Neutrophil (primary cell): Measurements from ENCODE around the gene MEGF6.
A peak's percentile ranks its signal among the peaks of the same experiment; 100 is the strongest.

ENCODE experiments used
- H3K27ac ChIP-seq: fragments of 200-600 bp; sonication (generic); 2 replicates; pipeline ENCODE4 v1.5.1; 2016; ENCODE audit warnings: mild to moderate bottlenecking, moderate library complexity
- H3K27me3 ChIP-seq: fragments of 200-600 bp; sonication (generic); 2 replicates; pipeline ENCODE4 v1.6.0; 2016; ENCODE audit warnings: mild to moderate bottlenecking
- H3K36me3 ChIP-seq: fragments of 200-600 bp; sonication (generic); 2 replicates; pipeline ENCODE4 v1.5.1; 2017
- H3K4me1 ChIP-seq, 2 experiments: fragments of 200-600 bp in 1 of 2; sonication (generic) in 1 of 2; 1 replicate in 1 of 2; 2 replicates in 1 of 2; pipeline versions ENCODE4 v1.5.1 to v1.6.1; 2013 to 2016; ENCODE audit warnings: low read depth in 1 of 2, low read length in 1 of 2, mild to moderate bottlenecking in 1 of 2, moderate library complexity in 1 of 2; ENCODE audit not compliant: control insufficient read depth in 1 of 2, insufficient read depth in 1 of 2
- H3K4me3 ChIP-seq, 2 experiments: fragments of 200-600 bp in 1 of 2; sonication (generic) in 1 of 2; 1 replicate in 1 of 2; 2 replicates in 1 of 2; pipeline ENCODE4 v1.5.1; 2013 to 2016; ENCODE audit warnings: low read depth in 1 of 2, low read length in 1 of 2, mild to moderate bottlenecking in 1 of 2, moderate library complexity in 1 of 2
- H3K9me3 ChIP-seq: fragments of 200-600 bp; sonication (generic); 2 replicates; pipeline ENCODE4 v1.5.1; 2016
- CTCF ChIP-seq: fragments of 200-600 bp; sonication (generic); IDR thresholded peaks from 2 replicates; pipeline ENCODE4 v1.5.1; 2016; ENCODE audit warnings: antibody characterized with exemption

Gene MEGF6

GRCh38 chr1:3620708-3621107 is 9.4 kb upstream of the MEGF6 start:
- Histone ChIP-seq H3K36me3 (peaks cover 9% of the 10 kb centered on the region), H3K27me3 (peaks cover 2% of the 10 kb centered on the region), H3K4me3 (no peak overlapping the region), H3K27ac (no peak overlapping the region), H3K9me3 (no peaks in the 10 kb centered on the region), H3K4me1 (peaks cover 37 to 39% of the 10 kb centered on the region in 2 experiments)
- TF ChIP-seq CTCF: no peak

DNA sequence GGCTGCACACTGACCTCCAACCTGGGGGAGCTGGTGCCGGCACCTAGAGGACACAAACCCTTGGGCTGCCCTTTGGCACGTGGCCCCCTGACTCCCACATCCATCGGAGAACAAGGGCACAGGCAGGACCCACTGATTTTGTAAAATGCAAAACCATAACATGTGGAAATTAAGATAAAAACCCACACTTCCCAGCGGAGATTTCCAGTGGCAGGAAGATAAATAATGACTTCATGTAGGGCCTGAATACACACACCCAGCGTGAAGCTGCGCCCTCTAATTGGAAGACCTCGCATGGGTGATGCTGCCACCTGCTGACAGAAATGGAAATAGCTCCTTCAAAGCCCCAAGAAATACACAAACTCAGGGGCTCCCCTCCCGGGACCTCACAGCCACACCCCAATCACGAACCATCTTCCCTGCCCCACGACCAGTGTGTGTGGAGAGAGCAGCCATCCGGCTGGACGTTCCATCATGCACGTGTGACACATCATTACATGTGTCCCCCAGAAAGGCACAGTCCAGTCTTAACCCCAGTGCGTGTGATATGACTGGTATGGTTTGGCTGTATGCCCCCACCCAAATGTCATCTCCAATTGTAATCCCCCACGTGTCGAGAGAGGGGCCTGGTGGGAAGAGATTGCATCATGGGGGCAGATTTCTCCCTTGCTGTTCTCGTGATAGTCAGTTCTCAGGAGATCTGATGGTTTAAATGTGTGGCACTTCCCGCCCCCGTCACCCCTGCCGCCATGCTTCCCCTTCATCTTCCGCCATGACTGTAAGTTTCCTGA is 7.8 kb upstream of the MEGF6 start:
- no peaks in the 10 kb centered on the region for H3K9me3 ChIP-seq
- peaks cover 31 to 33% of the 10 kb centered on the region in 2 experiments for H3K4me1 ChIP-seq
- peaks cover 8% of the 10 kb centered on the region for H3K27me3 ChIP-seq
- peaks cover 9% of the 10 kb centered on the region for H3K36me3 ChIP-seq
- no peak overlapping the region for H3K4me3 ChIP-seq
- TF ChIP-seq CTCF: peak; percentile 81
- no peak overlapping the region for H3K27ac ChIP-seq

- Histone ChIP-seq H3K4me3 (no peak overlapping the region), H3K27me3 (peaks cover 13% of the 10 kb centered on the region), H3K27ac (no peak overlapping the region), H3K4me1 (peaks cover 25 to 27% of the 10 kb centered on the region in 2 experiments), H3K9me3 (no peaks in the 10 kb centered on the region), H3K36me3 (peaks cover 9% of the 10 kb centered on the region)
- TF ChIP-seq CTCF: no peak
These were observed 7.2 kb upstream of the MEGF6 start for GRCh38 chr1:3618531-3618880.

- H3K4me1 ChIP-seq: peaks cover 19 to 21% of the 10 kb centered on the region in 2 experiments
- H3K36me3 ChIP-seq: peaks cover 9% of the 10 kb centered on the region
- H3K27me3 ChIP-seq: peaks cover 20% of the 10 kb centered on the region
- H3K9me3 ChIP-seq: no peaks in the 10 kb centered on the region
- TF ChIP-seq CTCF: no peak
- no peak overlapping the region for H3K4me3 ChIP-seq
- no peak overlapping the region for H3K27ac ChIP-seq
These were observed 6.6 kb upstream of the MEGF6 start for GRCh38 chr1:3617806-3618345.

GRCh38 chr1:3616861-3617260 is 5.6 kb upstream of the MEGF6 start:
- peaks cover 1% of the 10 kb centered on the region for H3K36me3 ChIP-seq
- H3K27me3 ChIP-seq: peaks cover 30% of the 10 kb centered on the region
- peaks cover 15 to 16% of the 10 kb centered on the region in 2 experiments for H3K4me1 ChIP-seq
- no peaks in the 10 kb centered on the region for H3K9me3 ChIP-seq
- H3K4me3 ChIP-seq: no peak overlapping the region
- no peak for TF ChIP-seq CTCF
- H3K27ac ChIP-seq: no peak overlapping the region
